Liver (tissue), 9 donors: ENCODE results near the gene MAMDC2. TPM values are rescaled to one million over a fixed set of nuclear protein-coding genes. Genes with fewer than 3 reads are reported as not detected.

Source experiments
- DNase-seq: peaks from one replicate; pipeline ENCODE4 v3.0.0-alpha.2; 2017; ENCODE audit warnings: low spot score
- H3K27ac ChIP-seq, 2 donors: one replicate each; pipeline ENCODE4 v1.7.0; 2013; ENCODE audit warnings: inconsistent platforms in 2 of 2, low read length in 2 of 2, control low read depth in 1 of 2, low read depth in 1 of 2, mild to moderate bottlenecking in 1 of 2
- H3K27me3 ChIP-seq, 4 donors: one replicate each; pipeline versions ENCODE4 v1.6.1 to v1.7.0; 2013; ENCODE audit warnings: low read length in 3 of 4, inconsistent platforms in 1 of 4, mild to moderate bottlenecking in 1 of 4, moderate library complexity in 1 of 4; ENCODE audit not compliant: control insufficient read depth in 4 of 4, insufficient read depth in 4 of 4
- H3K36me3 ChIP-seq, 4 donors: one replicate each; pipeline versions ENCODE4 v1.6.1 to v1.7.0; 2013; ENCODE audit warnings: low read length in 3 of 4, mild to moderate bottlenecking in 3 of 4, low read depth in 1 of 4, moderate library complexity in 1 of 4; ENCODE audit not compliant: control insufficient read depth in 4 of 4, insufficient read depth in 3 of 4
- H3K4me1 ChIP-seq, 4 donors: one replicate each; pipeline versions ENCODE4 v1.6.1 to v1.7.0; 2013; ENCODE audit warnings: low read length in 3 of 4, mild to moderate bottlenecking in 3 of 4, moderate library complexity in 1 of 4; ENCODE audit not compliant: control insufficient read depth in 4 of 4, insufficient read depth in 4 of 4
- H3K4me3 ChIP-seq, 3 donors: one replicate each; pipeline versions ENCODE4 v1.6.1 to v1.7.0; 2013; ENCODE audit warnings: low read length in 3 of 3, control low read depth in 1 of 3, low read depth in 1 of 3, mild to moderate bottlenecking in 1 of 3
- H3K9ac ChIP-seq, 2 donors: one replicate each; pipeline ENCODE4 v1.7.0; 2013; ENCODE audit warnings: low read length in 2 of 2, mild to moderate bottlenecking in 2 of 2, moderate library complexity in 2 of 2, control low read depth in 1 of 2, low read depth in 1 of 2
- H3K9me3 ChIP-seq, 4 donors: one replicate each; pipeline versions ENCODE4 v1.6.1 to v1.7.0; 2013; ENCODE audit warnings: low read length in 3 of 4; ENCODE audit not compliant: control insufficient read depth in 4 of 4
- ATF3 ChIP-seq: IDR thresholded peaks from 2 replicates; pipeline ENCODE4 v1.6.1; 2016; ENCODE audit warnings: antibody characterized with exemption
- CTCF ChIP-seq: fragments of 150-350 bp; IDR thresholded peaks from 2 replicates; pipeline ENCODE4 v1.5.1; 2017; ENCODE audit warnings: improper control_type of control experiment, low read depth, low read length; ENCODE audit not compliant: missing input control
- EGR1 ChIP-seq, 2 donors: IDR thresholded peaks; 2 replicates each; pipeline ENCODE4 v1.6.1; 2016 to 2018; ENCODE audit warnings: antibody characterized with exemption in 2 of 2, low read depth in 2 of 2
- FOXA1 ChIP-seq: IDR thresholded peaks from 2 replicates; pipeline ENCODE4 v1.6.1; 2016; ENCODE audit warnings: antibody characterized with exemption
- FOXA2 ChIP-seq: IDR thresholded peaks from 2 replicates; pipeline ENCODE4 v1.6.1; 2016; ENCODE audit warnings: antibody characterized with exemption
- GABPA ChIP-seq, 2 donors: IDR thresholded peaks in 1 of 2; conservative IDR thresholded peaks in 1 of 2; 2 replicates each; pipeline ENCODE4 v1.6.1; 2016; ENCODE audit warnings: antibody characterized with exemption in 2 of 2, mild to moderate bottlenecking in 1 of 2, moderate library complexity in 1 of 2
- HNF4A ChIP-seq, 2 donors: conservative IDR thresholded peaks; 2 replicates each; pipeline ENCODE4 v1.6.1; 2016; ENCODE audit warnings: antibody characterized with exemption in 2 of 2, mild to moderate bottlenecking in 2 of 2
- HNF4G ChIP-seq: IDR thresholded peaks from 2 replicates; pipeline ENCODE4 v1.6.1; 2016; ENCODE audit warnings: antibody characterized with exemption
- JUND ChIP-seq, 2 donors: IDR thresholded peaks; 2 replicates each; pipeline ENCODE4 v1.6.1; 2016; ENCODE audit warnings: antibody characterized with exemption in 2 of 2
- MAX ChIP-seq: IDR thresholded peaks from 2 replicates; pipeline ENCODE4 v1.6.1; 2016; ENCODE audit warnings: antibody characterized with exemption
- NR2F2 ChIP-seq: IDR thresholded peaks from 2 replicates; pipeline ENCODE4 v1.6.1; 2016; ENCODE audit warnings: antibody characterized with exemption
- RAD21 ChIP-seq, 2 donors: IDR thresholded peaks; 2 replicates each; pipeline ENCODE4 v1.6.1; 2016; ENCODE audit warnings: antibody characterized with exemption in 2 of 2, mild to moderate bottlenecking in 2 of 2
- REST ChIP-seq: IDR thresholded peaks from 2 replicates; pipeline ENCODE4 v1.6.1; 2016; ENCODE audit warnings: antibody characterized with exemption, mild to moderate bottlenecking
- RXRA ChIP-seq, 2 donors: IDR thresholded peaks; 2 replicates each; pipeline ENCODE4 v1.6.1; 2017 to 2018; ENCODE audit warnings: antibody characterized with exemption in 2 of 2, mild to moderate bottlenecking in 1 of 2
- SP1 ChIP-seq: IDR thresholded peaks from 2 replicates; pipeline ENCODE4 v1.6.1; 2018; ENCODE audit warnings: antibody characterized with exemption, mild to moderate bottlenecking
- TAF1 ChIP-seq: conservative IDR thresholded peaks from 2 replicates; pipeline ENCODE4 v1.6.1; 2016; ENCODE audit warnings: antibody characterized with exemption, mild to moderate bottlenecking
- ZBTB33 ChIP-seq: IDR thresholded peaks from 2 replicates; pipeline ENCODE4 v1.6.1; 2016; ENCODE audit warnings: antibody characterized with exemption
- WGBS: extraction: QIAGEN DNeasy Blood & Tissue Kit; methylation state at CpG from one replicate; pipeline ENCODE4 v1.1.7; 2013; 5-methylcytosine and 5-hydroxymethylcytosine counted together
- polyA plus RNA-seq, 2 donors: library from polyadenylated mRNA; stranded (reverse) in 1 of 2; unstranded in 1 of 2; fragments of 200-250 nt in 1 of 2; fragments of >200 nt in 1 of 2; fragmentation: Nextera tagmentation in 1 of 2; extraction: Ambion mirVana in 1 of 2; gene quantifications; one replicate each; pipeline versions ENCODE4 v1.2.1 to v1.2.3, GENCODE V29; 2013 to 2015
- total RNA-seq, 2 donors: library from RNA; depleted of rRNA; stranded (reverse); fragments of >200 nt; gene quantifications; one replicate each; pipeline ENCODE4 v1.2.3, GENCODE V29; 2014
- donor health status: healthy.
- donor health status: healthy.
- donor health status: healthy.
- donor health status: healthy.
- donor health status: healthy.

MAMDC2 gene
- total and polyA plus RNA-seq, 4 donors, result 0.28 to 4.4 (median 1.0) TPM

GRCh38 chr9:70020991-70021571 lies 22.6 kb upstream of the MAMDC2 start:
- Histone ChIP-seq H3K9ac (no peak overlapping the region), H3K4me1 (no peaks in the 10 kb centered on the region), H3K27ac (no peak overlapping the region), H3K9me3 (no peaks in the 10 kb centered on the region), H3K27me3 (no peaks in the 10 kb centered on the region), H3K36me3 (no peaks in the 10 kb centered on the region), H3K4me3 (no peak overlapping the region)
- no peak for TF ChIP-seq FOXA2
- WGBS, result 84% methylated on average over 5 of the region's 5 CpGs
- DNase-seq, result no peak

GRCh38 chr9:70028287-70028686 lies 15.4 kb upstream of the MAMDC2 start:
- no peak overlapping the region for H3K9ac ChIP-seq
- WGBS, result 75% methylated on average over 5 of the region's 5 CpGs
- H3K27me3 ChIP-seq, result no peaks in the 10 kb centered on the region
- no peak for TF ChIP-seq HNF4G
- H3K9me3 ChIP-seq, result no peaks in the 10 kb centered on the region
- no peak overlapping the region for H3K4me3 ChIP-seq
- no peak for DNase-seq
- H3K27ac ChIP-seq, result no peak overlapping the region
- H3K4me1 ChIP-seq, result no peaks in the 10 kb centered on the region
- H3K36me3 ChIP-seq, result no peaks in the 10 kb centered on the region

- H3K9ac ChIP-seq, result no peak overlapping the region
- DNase-seq, result no peak
- no peak for TF ChIP-seq SP1
- no peak for TF ChIP-seq FOXA1
- TF ChIP-seq ATF3, result no peak
- TF ChIP-seq FOXA2, result no peak
- no peak for TF ChIP-seq REST
- TF ChIP-seq EGR1 (IDR thresholded peaks at IDR 0.05; ENCODE audit: low read depth in 2 of 2), result no peak
- TF ChIP-seq RAD21 (IDR thresholded peaks at IDR 0.05), result no peak
- TF ChIP-seq TAF1, result no peak
- no peak for TF ChIP-seq MAX
- no peak for TF ChIP-seq GABPA (IDR thresholded peaks at IDR 0.05 in 1 of 2, conservative IDR thresholded peaks at IDR 0.05 in 1 of 2)
- no peak for TF ChIP-seq RXRA (IDR thresholded peaks at IDR 0.05)
- no peak for TF ChIP-seq HNF4G
- TF ChIP-seq HNF4A (conservative IDR thresholded peaks at IDR 0.05), result no peak
- no peak for TF ChIP-seq ZBTB33
- TF ChIP-seq CTCF, result no peak
- no peak for TF ChIP-seq JUND (IDR thresholded peaks at IDR 0.05)
- TF ChIP-seq NR2F2, result no peak
- no peaks in the 10 kb centered on the region for H3K27me3 ChIP-seq
- H3K27ac ChIP-seq, result no peak overlapping the region
- no peaks in the 10 kb centered on the region for H3K9me3 ChIP-seq
- WGBS, result 80% methylated on average over 1 of the region's 1 CpG
- no peaks in the 10 kb centered on the region for H3K36me3 ChIP-seq
- H3K4me1 ChIP-seq, result no peaks in the 10 kb centered on the region
- no peak overlapping the region for H3K4me3 ChIP-seq
Measured at GRCh38 chr9:70030156-70030555, 13.5 kb upstream of the MAMDC2 start.
